K562 (cell line): Measurements from ENCODE around the gene NINJ1. TPM values are rescaled to one million over a fixed set of nuclear protein-coding genes. Genes with fewer than 3 reads are reported as not detected.

Experiments
- ATAC-seq: fragments of 200-7000 bp; cut with Tn5 transposase; 3 replicates; pipeline ENCODE4 v1.9.1; 2020; ENCODE audit warnings: moderate library complexity
- BruUV-seq: library from RNA; stranded (reverse); fragments of 400-500 nt; replicated peaks from 2 replicates; lab custom pipeline; 2021; lab: Mats Ljungman, UMichigan
- CTCF ChIA-PET: fragments of 300-600 bp; formaldehyde crosslinking; extraction: SDS; loops from one replicate; lab custom pipeline; 2021; ENCODE audit warnings: low intra/inter-chr PET ratio; lab: Yijun Ruan, JAX
- POLR2A ChIA-PET: fragments of 300-600, 350-650 bp; sonication (Branson Sonifier 250); formaldehyde crosslinking; extraction: SDS; loops from one replicate; lab custom pipeline; 2021; ENCODE audit warnings: antibody characterized with exemption, inconsistent platforms; lab: Yijun Ruan, JAX
- DNase-seq, 4 experiments: peaks; one replicate each; pipeline versions ENCODE4 v3.0.0 to v3.0.0-alpha.2; 2011 to 2018; ENCODE audit warnings: low spot score in 3 of 4, mixed read lengths in 3 of 4; ENCODE audit errors: extremely low read depth in 1 of 4
- FAIRE-seq: peaks from 2 replicates; lab custom pipeline; 2011; peaks lifted over from hg19 to GRCh38; lab: Jason Lieb, UNC
- H2AFZ ChIP-seq: 2 replicates; pipeline ENCODE4 v1.6.0; 2011; ENCODE audit warnings: low read depth, low read length, control low read depth, inconsistent platforms
- H3K27ac ChIP-seq: fragments of 200-600 bp; 3 replicates; pipeline ENCODE4 v1.8.0; 2011; ENCODE audit warnings: low read depth, mild to moderate bottlenecking, control low read depth, inconsistent platforms, low read length, moderate library complexity, mixed read lengths; ENCODE audit errors: extremely low read depth
- H3K27me3 ChIP-seq, 2 experiments: fragments of 300-600 bp in 1 of 2; 2 replicates in 1 of 2; 3 replicates in 1 of 2; pipeline versions ENCODE4 v1.6.0 to v1.8.0; 2011; ENCODE audit warnings: inconsistent platforms in 2 of 2, low read length in 2 of 2, mild to moderate bottlenecking in 1 of 2, mixed read lengths in 1 of 2, moderate library complexity in 1 of 2; ENCODE audit not compliant: control insufficient read depth in 2 of 2, insufficient read depth in 2 of 2
- H3K36me3 ChIP-seq: fragments of 300-600 bp; 3 replicates; pipeline ENCODE4 v1.8.0; 2011; ENCODE audit warnings: mild to moderate bottlenecking, low read length, inconsistent platforms; ENCODE audit not compliant: control insufficient read depth, insufficient read depth
- H3K4me1 ChIP-seq, 2 experiments: fragments of 200-600 bp in 1 of 2; replicated peaks in 1 of 2; 2 replicates in 1 of 2; 3 replicates in 1 of 2; pipeline versions ENCODE4 v1.5.1 to v1.8.0; 2011; ENCODE audit warnings: inconsistent platforms in 2 of 2, low read length in 2 of 2, mild to moderate bottlenecking in 1 of 2, mixed read lengths in 1 of 2, moderate library complexity in 1 of 2; ENCODE audit not compliant: control insufficient read depth in 2 of 2, insufficient read depth in 2 of 2
- H3K4me2 ChIP-seq: 2 replicates; pipeline ENCODE4 v1.6.1; 2011; ENCODE audit warnings: low read length, control low read depth, inconsistent platforms, mixed read lengths; ENCODE audit not compliant: insufficient read depth
- H3K4me3 ChIP-seq: fragments of 200-600 bp; sonication (generic), shearing (Covaris generic); 2 replicates; pipeline ENCODE4 v1.5.1; 2016; ENCODE audit warnings: control low read depth, inconsistent platforms
- H3K79me2 ChIP-seq: fragments of 200-600 bp; 3 replicates; pipeline ENCODE4 v1.8.0; 2011; ENCODE audit warnings: low read length, inconsistent platforms; ENCODE audit not compliant: control insufficient read depth, insufficient read depth
- H3K9ac ChIP-seq, 2 experiments: 2 replicates each; pipeline versions ENCODE4 v1.6.0 to v1.6.1; 2011; ENCODE audit warnings: low read depth in 2 of 2, low read length in 2 of 2, control low read depth in 1 of 2, inconsistent platforms in 1 of 2, mild to moderate bottlenecking in 1 of 2, mixed read lengths in 1 of 2; ENCODE audit not compliant: insufficient read depth in 1 of 2
- H3K9me1 ChIP-seq: one replicate; pipeline ENCODE4 v1.6.0; 2011; ENCODE audit warnings: inconsistent platforms, mild to moderate bottlenecking, low read length, moderate library complexity; ENCODE audit not compliant: control insufficient read depth, insufficient read depth
- H3K9me3 ChIP-seq: replicated peaks from 2 replicates; pipeline ENCODE4 v1.5.1; 2011; ENCODE audit warnings: low read depth, low read length, inconsistent platforms; ENCODE audit not compliant: control insufficient read depth, insufficient read depth
- H4K20me1 ChIP-seq: replicated peaks from 2 replicates; pipeline ENCODE4 v1.6.1; 2011; ENCODE audit warnings: low read length, inconsistent platforms, mixed read lengths; ENCODE audit not compliant: control insufficient read depth, insufficient read depth
- ARID1B ChIP-seq: fragments of 450-650 bp; IDR thresholded peaks from 2 replicates; pipeline ENCODE4 v1.6.1; 2016; ENCODE audit warnings: antibody characterized with exemption, mild to moderate bottlenecking, inconsistent platforms
- CBFA2T2 ChIP-seq: fragments of 450-650 bp; conservative IDR thresholded peaks from 2 replicates; pipeline ENCODE4 v1.6.1; 2017; ENCODE audit warnings: mild to moderate bottlenecking
- CBX5 ChIP-seq: IDR thresholded peaks from 2 replicates; pipeline ENCODE4 v1.6.1; 2014; ENCODE audit warnings: low read depth, borderline replicate concordance
- DPF2 ChIP-seq: fragments of 450-650 bp; IDR thresholded peaks from 2 replicates; pipeline ENCODE4 v1.6.1; 2016
- HDAC1 ChIP-seq, 2 experiments: fragments of 450-650 bp; IDR thresholded peaks; 2 replicates each; pipeline ENCODE4 v1.6.1; 2016 to 2017; ENCODE audit warnings: inconsistent platforms in 1 of 2, mild to moderate bottlenecking in 1 of 2, moderate library complexity in 1 of 2
- HINFP ChIP-seq: fragments of 450-650 bp; conservative IDR thresholded peaks from 2 replicates; pipeline ENCODE4 v1.6.1; 2016; ENCODE audit warnings: missing genetic modification characterization, low read depth, mild to moderate bottlenecking, control low read depth, missing compliant biosample characterization
- MAFK ChIP-seq: IDR thresholded peaks from 2 replicates; pipeline ENCODE4 v1.6.1; 2011; ENCODE audit warnings: low read length, improper control_type of control experiment
- PML ChIP-seq: IDR thresholded peaks from 2 replicates; pipeline ENCODE4 v1.6.1; 2012; ENCODE audit warnings: low read length, inconsistent platforms
- SAP30 ChIP-seq: fragments of 200-600 bp; sonication (generic); IDR thresholded peaks from 2 replicates; pipeline ENCODE4 v1.6.1; 2012; ENCODE audit warnings: borderline replicate concordance, low read depth, mild to moderate bottlenecking, moderate library complexity, low read length, control low read depth, inconsistent platforms; ENCODE audit not compliant: insufficient read depth, poor library complexity, severe bottlenecking
- SNRNP70 ChIP-seq: fragments of 200-400 bp; formaldehyde crosslinking; optimal IDR thresholded peaks from 2 replicates; pipeline ENCODE3; 2017; ENCODE audit warnings: low read depth, low read length
- TAF7 ChIP-seq: fragments of 450-650 bp; IDR thresholded peaks from 2 replicates; pipeline ENCODE4 v1.6.1; 2016; ENCODE audit warnings: missing genetic modification characterization, missing compliant biosample characterization
- TAL1 ChIP-seq: fragments of 450-650 bp; IDR thresholded peaks from 2 replicates; pipeline ENCODE4 v1.6.1; 2016; ENCODE audit warnings: mild to moderate bottlenecking
- ZNF133 ChIP-seq: fragments of 250-450 bp; sonication (Bioruptor Pico); IDR thresholded peaks from 2 replicates; pipeline ENCODE4 v1.4.0; 2020; ENCODE audit warnings: mild to moderate bottlenecking
- ZNF224 ChIP-seq: sonication (generic); formaldehyde crosslinking; IDR thresholded peaks from 2 replicates; pipeline ENCODE4 v1.8.0; 2022; ENCODE audit warnings: mild to moderate bottlenecking, missing genetic modification reagents
- WGBS: fragments of 100-300 bp; shearing (Covaris generic); methylation state at CpG from one replicate; pipeline ENCODE4 v1.1.6; 2016; ENCODE audit warnings: low coverage, mixed read lengths; ENCODE audit not compliant: insufficient coverage; ENCODE audit errors: missing lambda C conversion rate; 5-methylcytosine and 5-hydroxymethylcytosine counted together
- in situ Hi-C: fragments of 300-500 bp; cut with MboI; formaldehyde crosslinking; loops from 4 replicates; pipeline ENCODE4 v1.15.0; 2018; ENCODE audit warnings: inconsistent platforms, mixed read lengths
- intact Hi-C: fragments of 100-400 bp; cut with micrococcal nuclease; formaldehyde crosslinking; loops from 2 replicates; pipeline ENCODE4 v1.14.2; 2022
- polyA plus RNA-seq, 8 experiments: library from polyadenylated mRNA; depleted of rRNA in 4 of 8; stranded (reverse) in 5 of 8; unstranded in 3 of 8; fragments of >200 nt; fragmentation: Nextera tagmentation in 2 of 8; fragmentation: Illumina TruSeq in 1 of 8; extraction: Ambion mirVana in 2 of 8; extraction: Trizol in 1 of 8; gene quantifications; 2 replicates each; pipeline versions ENCODE4 v1.2.1 to v1.2.3, GENCODE V29; 2011 to 2014; ENCODE audit warnings: inconsistent platforms in 1 of 8, missing spikeins in 1 of 8
- total RNA-seq, 7 experiments: library from RNA; depleted of rRNA in 6 of 7; stranded (reverse); fragments of >200 nt in 6 of 7; fragmentation: Illumina TruSeq in 2 of 7; extraction: Trizol in 2 of 7; gene quantifications; 2 replicates each; pipeline versions ENCODE4 v1.2.1 to v1.2.3, GENCODE V29; 2011 to 2021; ENCODE audit warnings: low replicate concordance in 1 of 7
- TF ChIP-seq, protein P1 (sequence below): fragments of 450-650 bp; formaldehyde crosslinking; IDR thresholded peaks from 2 replicates; pipeline ENCODE4 v1.4.0; 2022; ENCODE audit warnings: mild to moderate bottlenecking, moderate library complexity
- TF ChIP-seq, protein P2 (sequence below): IDR thresholded peaks from 3 replicates; pipeline ENCODE4 v1.6.1; 2011; ENCODE audit warnings: borderline replicate concordance, mild to moderate bottlenecking; ENCODE audit not compliant: insufficient read length, insufficient read depth

The NINJ1 gene
- total and polyA plus RNA-seq, 9 of the 15 experiments (the other 6 are each of a cell fraction or from before 2014, with no cell fraction given), result 0.13 to 8.4 (median 4.9) TPM

- H2AFZ ChIP-seq, result no peak overlapping the region
- H3K9ac ChIP-seq, result no peak overlapping the region
- peak; percentile 44; the same call in 2 of the 3 replicates for ATAC-seq
- ChIA-PET CTCF (no interaction called here), POLR2A (interaction anchor here (0.7 to 1.0 kb wide), 2 partner anchors 10 to 55 kb away, joined by 3 read pairs; no protein-coding TSS in a partner anchor)
- no TSS peak for BruUV-seq
- no peaks in the 10 kb centered on the region for H3K9me1 ChIP-seq
- no peak overlapping the region for H3K4me3 ChIP-seq
- no peak overlapping the region for H3K4me2 ChIP-seq
- peaks cover 4 to 8% of the 10 kb centered on the region in 2 experiments; a peak in 3 of 5 replicates for H3K4me1 ChIP-seq
- no peak for FAIRE-seq
- H4K20me1 ChIP-seq, result no peaks in the 10 kb centered on the region
- no peaks in the 10 kb centered on the region for H3K9me3 ChIP-seq
- DNase-seq, result peak in 2 of 4 experiments; percentile 21 to 32
- in situ Hi-C loops, result no loop called here
- H3K27ac ChIP-seq, result no peak overlapping the region
- peaks cover 22 to 62% of the 10 kb centered on the region in 2 experiments for H3K27me3 ChIP-seq
- WGBS, result 6% methylated on average over 8 of the region's 8 CpGs
- intact Hi-C loops, result no loop called here
- H3K36me3 ChIP-seq, result no peaks in the 10 kb centered on the region
- no peaks in the 10 kb centered on the region for H3K79me2 ChIP-seq
- no peak for TF ChIP-seq ZNF224
- TF ChIP-seq CBX5, result no peak
- TF ChIP-seq MAFK, result no peak
- TF ChIP-seq TAL1, result peak; percentile 38; the same call in 1 of the 2 replicates
- no peak for TF ChIP-seq TAF7 (tag)
- TF ChIP-seq SNRNP70, result no peak
- TF ChIP-seq CBFA2T2, result 0 out of 2 replicates have a peak, but pooled peaks have one; percentile 15
- no peak for TF ChIP-seq ZNF133
- TF ChIP-seq, protein P1, sequence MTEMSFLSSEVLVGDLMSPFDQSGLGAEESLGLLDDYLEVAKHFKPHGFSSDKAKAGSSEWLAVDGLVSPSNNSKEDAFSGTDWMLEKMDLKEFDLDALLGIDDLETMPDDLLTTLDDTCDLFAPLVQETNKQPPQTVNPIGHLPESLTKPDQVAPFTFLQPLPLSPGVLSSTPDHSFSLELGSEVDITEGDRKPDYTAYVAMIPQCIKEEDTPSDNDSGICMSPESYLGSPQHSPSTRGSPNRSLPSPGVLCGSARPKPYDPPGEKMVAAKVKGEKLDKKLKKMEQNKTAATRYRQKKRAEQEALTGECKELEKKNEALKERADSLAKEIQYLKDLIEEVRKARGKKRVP (CRISPR knock-in tag), result no peak
- no peak for TF ChIP-seq PML
- TF ChIP-seq, protein P2, sequence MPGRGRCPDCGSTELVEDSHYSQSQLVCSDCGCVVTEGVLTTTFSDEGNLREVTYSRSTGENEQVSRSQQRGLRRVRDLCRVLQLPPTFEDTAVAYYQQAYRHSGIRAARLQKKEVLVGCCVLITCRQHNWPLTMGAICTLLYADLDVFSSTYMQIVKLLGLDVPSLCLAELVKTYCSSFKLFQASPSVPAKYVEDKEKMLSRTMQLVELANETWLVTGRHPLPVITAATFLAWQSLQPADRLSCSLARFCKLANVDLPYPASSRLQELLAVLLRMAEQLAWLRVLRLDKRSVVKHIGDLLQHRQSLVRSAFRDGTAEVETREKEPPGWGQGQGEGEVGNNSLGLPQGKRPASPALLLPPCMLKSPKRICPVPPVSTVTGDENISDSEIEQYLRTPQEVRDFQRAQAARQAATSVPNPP, result no peak
- peak; percentile 43; the same call in 1 of the 2 replicates for TF ChIP-seq ARID1B
- TF ChIP-seq HDAC1 (IDR thresholded peaks at IDR 0.05), result no peak
- TF ChIP-seq SAP30, result no peak
- no peak for TF ChIP-seq HINFP (tag)
- TF ChIP-seq DPF2, result 0 out of 2 replicates have a peak, but pooled peaks have one; percentile 28
Measured at GRCh38 chr9:93171261-93171990, 37.4 kb upstream of the NINJ1 start.
